Suprapubic skin (tissue), 4 donors: Measurements from ENCODE around the gene RBMS3. TPM values are rescaled to one million over a fixed set of nuclear protein-coding genes. Genes with fewer than 3 reads are reported as not detected.
A peak's percentile ranks its signal among the peaks of the same experiment; 100 is the strongest.

Experiments
- DNase-seq, 2 donors: peaks; one replicate each; pipeline ENCODE4 v3.0.0-alpha.2; 2019; ENCODE audit warnings: low spot score in 2 of 2
- H3K27ac ChIP-seq: fragments of 200-600 bp; sonication (generic); one replicate; pipeline ENCODE4 v1.5.1; 2019
- H3K27me3 ChIP-seq: fragments of 200-600 bp; sonication (generic); one replicate; pipeline ENCODE4 v1.5.1; 2019
- H3K36me3 ChIP-seq: fragments of 200-600 bp; sonication (generic); one replicate; pipeline ENCODE4 v1.5.1; 2019
- H3K4me1 ChIP-seq: fragments of 200-600 bp; sonication (generic); one replicate; pipeline ENCODE4 v1.5.1; 2019
- H3K4me3 ChIP-seq: fragments of 200-600 bp; sonication (generic); one replicate; pipeline ENCODE4 v1.5.1; 2019; ENCODE audit warnings: mild to moderate bottlenecking
- H3K9me3 ChIP-seq: fragments of 200-600 bp; sonication (generic); one replicate; pipeline ENCODE4 v1.5.1; 2019
- EP300 ChIP-seq: sonication (generic); formaldehyde crosslinking; IDR thresholded peaks from one replicate; pipeline ENCODE4 v1.6.1; 2017; ENCODE audit warnings: antibody characterized with exemption
- POLR2A ChIP-seq, 2 donors: fragments of 450-650 bp; IDR thresholded peaks; one replicate each; pipeline ENCODE4 v1.6.1; 2017; ENCODE audit warnings: antibody characterized with exemption in 2 of 2, mild to moderate bottlenecking in 2 of 2, moderate library complexity in 2 of 2
- POLR2AphosphoS5 ChIP-seq, 3 donors: sonication (generic); formaldehyde crosslinking; IDR thresholded peaks; one replicate each; pipeline ENCODE4 v1.6.1; 2017; ENCODE audit warnings: antibody characterized with exemption in 3 of 3
- WGBS: methylation state at CpG from one replicate; pipeline ENCODE4 v1.1.5; 2018; 5-methylcytosine and 5-hydroxymethylcytosine counted together
- total RNA-seq, 4 donors: library from RNA; depleted of rRNA; stranded (reverse); fragments of >200 nt; gene quantifications; one replicate each; pipeline ENCODE4 v1.1.0, GENCODE V29; 2016
- TF ChIP-seq, protein P1 (sequence below), 2 donors: fragments of 200-600 bp in 1 of 2; fragments of 450-650 bp in 1 of 2; sonication (generic) in 1 of 2; IDR thresholded peaks; one replicate each; pipeline ENCODE4 v1.5.1; 2016 to 2019; ENCODE audit warnings: antibody characterized with exemption in 2 of 2, mild to moderate bottlenecking in 1 of 2, moderate library complexity in 1 of 2

Gene RBMS3
- total RNA-seq, 4 donors from 2014 or later: 7.7 to 23.4 (median 11.9) TPM

- TF ChIP-seq, protein P1, sequence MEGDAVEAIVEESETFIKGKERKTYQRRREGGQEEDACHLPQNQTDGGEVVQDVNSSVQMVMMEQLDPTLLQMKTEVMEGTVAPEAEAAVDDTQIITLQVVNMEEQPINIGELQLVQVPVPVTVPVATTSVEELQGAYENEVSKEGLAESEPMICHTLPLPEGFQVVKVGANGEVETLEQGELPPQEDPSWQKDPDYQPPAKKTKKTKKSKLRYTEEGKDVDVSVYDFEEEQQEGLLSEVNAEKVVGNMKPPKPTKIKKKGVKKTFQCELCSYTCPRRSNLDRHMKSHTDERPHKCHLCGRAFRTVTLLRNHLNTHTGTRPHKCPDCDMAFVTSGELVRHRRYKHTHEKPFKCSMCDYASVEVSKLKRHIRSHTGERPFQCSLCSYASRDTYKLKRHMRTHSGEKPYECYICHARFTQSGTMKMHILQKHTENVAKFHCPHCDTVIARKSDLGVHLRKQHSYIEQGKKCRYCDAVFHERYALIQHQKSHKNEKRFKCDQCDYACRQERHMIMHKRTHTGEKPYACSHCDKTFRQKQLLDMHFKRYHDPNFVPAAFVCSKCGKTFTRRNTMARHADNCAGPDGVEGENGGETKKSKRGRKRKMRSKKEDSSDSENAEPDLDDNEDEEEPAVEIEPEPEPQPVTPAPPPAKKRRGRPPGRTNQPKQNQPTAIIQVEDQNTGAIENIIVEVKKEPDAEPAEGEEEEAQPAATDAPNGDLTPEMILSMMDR (IDR thresholded peaks at IDR 0.05): no peak
- TF ChIP-seq POLR2A (IDR thresholded peaks at IDR 0.05): no peak
- TF ChIP-seq POLR2AphosphoS5 (IDR thresholded peaks at IDR 0.05): no peak
- no peak for TF ChIP-seq EP300
- DNase-seq: no peak
- Histone ChIP-seq H3K4me3 (no peak overlapping the region), H3K4me1 (no peaks in the 10 kb centered on the region), H3K27ac (no peak overlapping the region), H3K9me3 (no peaks in the 10 kb centered on the region), H3K36me3 (no peaks in the 10 kb centered on the region), H3K27me3 (no peaks in the 10 kb centered on the region)
- 96% methylated on average over 1 of the region's 1 CpG for WGBS
These were observed 671.6 kb downstream of the RBMS3 start for GRCh38 chr3:29952431-29952830.

DNA sequence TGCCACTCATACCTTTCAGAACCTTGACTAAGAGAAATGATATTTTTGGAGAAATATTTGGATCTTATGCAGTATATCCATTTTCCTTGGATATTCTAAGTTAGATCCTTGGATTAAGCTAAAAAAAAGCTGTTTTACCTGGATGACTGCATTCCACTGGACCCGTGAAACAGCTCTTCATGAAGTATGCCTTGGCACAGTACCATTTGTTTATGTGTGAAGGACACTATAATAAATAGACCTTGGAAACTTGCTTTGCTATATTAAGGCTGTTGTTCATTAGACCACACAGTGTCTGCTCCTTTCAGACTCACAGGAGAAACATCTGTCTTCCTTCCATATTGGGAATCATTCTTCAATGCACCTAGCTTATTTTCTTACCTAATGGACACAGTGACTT is 674.5 kb downstream of the RBMS3 start:
- Histone ChIP-seq H3K36me3 (no peaks in the 10 kb centered on the region), H3K4me3 (no peak overlapping the region), H3K27ac (no peak overlapping the region), H3K27me3 (no peaks in the 10 kb centered on the region), H3K9me3 (no peaks in the 10 kb centered on the region), H3K4me1 (no peaks in the 10 kb centered on the region)
- TF ChIP-seq POLR2A (IDR thresholded peaks at IDR 0.05): no peak
- no peak for TF ChIP-seq EP300
- TF ChIP-seq POLR2AphosphoS5 (IDR thresholded peaks at IDR 0.05): no peak
- TF ChIP-seq, protein P1 (IDR thresholded peaks at IDR 0.05): no peak
- WGBS: 50% methylated on average over 1 of the region's 1 CpG
- no peak for DNase-seq

DNA sequence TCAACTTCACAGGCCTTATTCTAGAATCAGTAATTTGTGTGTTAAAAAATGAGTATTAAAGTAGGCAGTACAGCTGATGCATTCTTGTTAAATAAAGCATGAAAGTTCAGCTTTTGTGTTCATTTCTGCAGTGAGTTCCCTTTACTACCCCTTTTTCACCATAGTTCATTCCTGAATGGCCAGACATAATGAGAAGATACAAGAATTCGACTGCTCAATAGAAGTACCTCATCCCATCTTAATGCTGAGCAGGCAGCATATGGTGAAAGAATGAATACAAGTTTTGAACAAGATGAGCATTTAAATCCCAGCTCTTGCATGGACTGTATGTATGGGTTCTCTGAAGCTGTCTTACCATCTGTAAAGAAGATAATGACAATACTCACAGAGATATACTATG is 677.9 kb downstream of the RBMS3 start:
- TF ChIP-seq POLR2AphosphoS5 (IDR thresholded peaks at IDR 0.05): no peak
- no peak for TF ChIP-seq EP300
- TF ChIP-seq, protein P1 (IDR thresholded peaks at IDR 0.05): no peak
- TF ChIP-seq POLR2A (IDR thresholded peaks at IDR 0.05): no peak
- H3K27ac ChIP-seq: no peak overlapping the region
- WGBS: 83% methylated on average over 1 of the region's 1 CpG
- no peaks in the 10 kb centered on the region for H3K9me3 ChIP-seq
- H3K36me3 ChIP-seq: no peaks in the 10 kb centered on the region
- DNase-seq: no peak
- H3K27me3 ChIP-seq: no peaks in the 10 kb centered on the region
- no peaks in the 10 kb centered on the region for H3K4me1 ChIP-seq
- no peak overlapping the region for H3K4me3 ChIP-seq

GRCh38 chr3:29971895-29972294 is 691.0 kb downstream of the RBMS3 start:
- TF ChIP-seq EP300: no peak
- TF ChIP-seq, protein P1 (IDR thresholded peaks at IDR 0.05): no peak
- TF ChIP-seq POLR2AphosphoS5 (IDR thresholded peaks at IDR 0.05): no peak
- TF ChIP-seq POLR2A (IDR thresholded peaks at IDR 0.05): no peak
- H3K4me3 ChIP-seq: no peak overlapping the region
- no peaks in the 10 kb centered on the region for H3K36me3 ChIP-seq
- WGBS: 42% methylated on average over 2 of the region's 2 CpGs
- H3K4me1 ChIP-seq: peaks cover 4% of the 10 kb centered on the region
- no peak for DNase-seq
- H3K9me3 ChIP-seq: no peaks in the 10 kb centered on the region
- no peak overlapping the region for H3K27ac ChIP-seq
- H3K27me3 ChIP-seq: no peaks in the 10 kb centered on the region

DNA sequence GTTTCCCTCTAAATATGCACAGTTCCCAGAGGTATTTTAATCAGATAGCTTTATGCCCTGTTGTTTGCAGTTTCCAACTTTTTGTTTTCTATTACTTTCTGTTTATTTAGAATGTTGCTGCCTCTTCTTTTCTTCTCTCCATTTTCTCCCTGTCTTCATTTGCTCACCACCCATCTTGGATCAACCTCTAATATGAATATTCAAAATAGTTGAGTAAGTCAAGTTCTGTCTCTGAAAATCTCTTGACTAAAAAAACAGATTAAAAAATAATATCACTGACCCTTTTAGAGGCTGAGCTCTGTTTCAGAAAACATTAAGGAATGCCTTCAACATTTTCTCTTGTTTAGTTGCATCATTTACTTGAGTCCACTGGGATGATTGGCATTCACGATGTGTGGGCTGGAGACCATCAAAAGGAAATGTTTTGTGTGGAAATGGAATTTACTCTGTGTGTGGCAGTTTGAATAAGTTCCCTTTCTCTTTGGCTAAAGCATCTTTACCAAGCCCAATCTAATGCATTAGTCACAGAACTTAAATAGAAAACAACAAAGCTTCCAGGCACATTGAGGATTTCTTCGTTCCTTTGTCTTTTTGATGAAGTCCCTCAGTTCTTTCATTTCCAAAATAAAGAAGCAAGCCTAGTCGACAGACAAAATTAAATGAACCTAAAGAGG is 691.6 kb downstream of the RBMS3 start:
- peaks cover 4% of the 10 kb centered on the region for H3K4me1 ChIP-seq
- no peak overlapping the region for H3K4me3 ChIP-seq
- WGBS: 25% methylated on average over 3 of the region's 3 CpGs
- no peak for DNase-seq
- no peaks in the 10 kb centered on the region for H3K36me3 ChIP-seq
- peak overlapping the region; percentile 35 for H3K27ac ChIP-seq
- H3K27me3 ChIP-seq: no peaks in the 10 kb centered on the region
- no peaks in the 10 kb centered on the region for H3K9me3 ChIP-seq
- no peak for TF ChIP-seq EP300
- TF ChIP-seq POLR2A (IDR thresholded peaks at IDR 0.05): no peak
- TF ChIP-seq, protein P1 (IDR thresholded peaks at IDR 0.05): no peak
- TF ChIP-seq POLR2AphosphoS5 (IDR thresholded peaks at IDR 0.05): no peak
